Inferior parietal cortex (tissue), 1 donor: ENCODE results near the gene NXPH2.
"Not testable (repeated sequence)": the region's sequence is repeated elsewhere in the genome, so short reads cannot be mapped to it uniquely, and the experiment has no call there.

ENCODE experiments used
- DNase-seq: peaks from one replicate; pipeline ENCODE4 v3.0.0-alpha.2; 2016; ENCODE audit errors: extremely low spot score

Gene NXPH2

GRCh38 chr2:138757384-138757783 is 22.8 kb downstream of the NXPH2 start:
- no peak for DNase-seq

GRCh38 chr2:138752197-138752956 is 27.8 kb downstream of the NXPH2 start:
- DNase-seq: no peak

- no peak for DNase-seq
These were observed 35.5 kb downstream of the NXPH2 start for GRCh38 chr2:138744713-138745112.

- no peak for DNase-seq
These were observed 37.6 kb downstream of the NXPH2 start for GRCh38 chr2:138742441-138743057.

GRCh38 chr2:138741851-138742250 is 38.3 kb downstream of the NXPH2 start:
- DNase-seq: no peak

- not testable (repeated sequence) for DNase-seq
These were observed 43.1 kb downstream of the NXPH2 start for GRCh38 chr2:138737009-138737554.

- DNase-seq: no peak
These were observed 47.5 kb downstream of the NXPH2 start for GRCh38 chr2:138732651-138733050.

- DNase-seq: no peak
These were observed 49.6 kb downstream of the NXPH2 start for GRCh38 chr2:138730497-138731030.

GRCh38 chr2:138727956-138728355 is 52.2 kb downstream of the NXPH2 start:
- no peak for DNase-seq

- no peak for DNase-seq
These were observed 53.5 kb downstream of the NXPH2 start for GRCh38 chr2:138726681-138727080.

- DNase-seq: no peak
These were observed 55.3 kb downstream of the NXPH2 start for GRCh38 chr2:138724729-138725459.

- DNase-seq: no peak
These were observed 55.9 kb downstream of the NXPH2 start for GRCh38 chr2:138724327-138724726.

GRCh38 chr2:138723196-138723987 is 56.8 kb downstream of the NXPH2 start:
- DNase-seq: no peak

GRCh38 chr2:138722316-138722715 is 57.9 kb downstream of the NXPH2 start:
- DNase-seq: no peak

GRCh38 chr2:138720035-138720838 is 60.0 kb downstream of the NXPH2 start:
- DNase-seq: no peak

GRCh38 chr2:138718405-138718804 is 61.8 kb downstream of the NXPH2 start:
- DNase-seq: no peak

GRCh38 chr2:138716183-138716582 is 64.0 kb downstream of the NXPH2 start:
- DNase-seq: no peak

- DNase-seq: no peak
These were observed 66.7 kb downstream of the NXPH2 start for GRCh38 chr2:138713504-138713903.

GRCh38 chr2:138713069-138713496 is 67.1 kb downstream of the NXPH2 start:
- no peak for DNase-seq

- no peak for DNase-seq
These were observed 67.8 kb downstream of the NXPH2 start for GRCh38 chr2:138712212-138712979.
